Gastroesophageal sphincter (tissue), 3 donors: ENCODE measurements around the gene TMEM214.

Source experiments
- CTCF ChIP-seq, 4 experiments: fragments of 200-600 bp in 2 of 4; fragments of 450-650 bp in 2 of 4; sonication (generic) in 1 of 4; IDR thresholded peaks; one replicate each; pipeline ENCODE4 v1.5.1; 2017 to 2019; ENCODE audit warnings: antibody characterized with exemption in 4 of 4, mild to moderate bottlenecking in 2 of 4, moderate library complexity in 2 of 4
- POLR2A ChIP-seq, 2 donors: fragments of 450-650 bp; IDR thresholded peaks; one replicate each; pipeline ENCODE4 v1.6.1; 2017; ENCODE audit warnings: antibody characterized with exemption in 2 of 2, mild to moderate bottlenecking in 2 of 2, moderate library complexity in 1 of 2
- POLR2AphosphoS5 ChIP-seq: sonication (generic); formaldehyde crosslinking; IDR thresholded peaks from one replicate; pipeline ENCODE4 v1.6.1; 2017; ENCODE audit warnings: antibody characterized with exemption

GRCh38 chr2:27053321-27053720 lies 20.6 kb downstream of the TMEM214 start:
- TF ChIP-seq POLR2A (IDR thresholded peaks at IDR 0.05) (no peak), CTCF (IDR thresholded peaks at IDR 0.05) (no peak), POLR2AphosphoS5 (no peak)
